K562 (cell line): ENCODE data around the gene BIRC6. TPM values are rescaled to one million over a fixed set of nuclear protein-coding genes. Genes with fewer than 3 reads are reported as not detected.
A peak's percentile ranks its signal among the peaks of the same experiment; 100 is the strongest.

Source experiments
- ARID2 ChIP-seq: fragments of 450-650 bp; IDR thresholded peaks from 2 replicates; pipeline ENCODE4 v1.6.1; 2017; ENCODE audit warnings: antibody characterized with exemption, mild to moderate bottlenecking
- CREBBP ChIP-seq: IDR thresholded peaks from one replicate; pipeline ENCODE4 v1.6.1; 2012; ENCODE audit warnings: low read depth, mild to moderate bottlenecking, control low read depth, inconsistent platforms, low read length
- FOXM1 ChIP-seq, 2 experiments: fragments of 450-650 bp in 1 of 2; sonication (generic) in 1 of 2; formaldehyde crosslinking in 1 of 2; IDR thresholded peaks; 2 replicates each; pipeline versions ENCODE4 v1.6.1 to v1.9.0; 2017 to 2022; ENCODE audit warnings: low read depth in 2 of 2, mild to moderate bottlenecking in 2 of 2, missing genetic modification reagents in 1 of 2, moderate library complexity in 1 of 2
- GABPB1 ChIP-seq: sonication (generic); formaldehyde crosslinking; IDR thresholded peaks from 2 replicates; pipeline ENCODE4 v1.8.0; 2022; ENCODE audit warnings: mild to moderate bottlenecking, missing genetic modification reagents
- HIVEP1 ChIP-seq: fragments of 250-450 bp; sonication (Bioruptor Pico); IDR thresholded peaks from 2 replicates; pipeline ENCODE4 v1.4.0; 2020; ENCODE audit warnings: mild to moderate bottlenecking
- HLTF ChIP-seq: fragments of 450-650 bp; IDR thresholded peaks from 2 replicates; pipeline ENCODE4 v1.6.1; 2016
- PTRF ChIP-seq: fragments of 450-650 bp; IDR thresholded peaks from 2 replicates; pipeline ENCODE4 v1.6.1; 2016; ENCODE audit warnings: mild to moderate bottlenecking, missing genetic modification characterization, missing compliant biosample characterization
- USF1 ChIP-seq: sonication (generic); formaldehyde crosslinking; IDR thresholded peaks from 2 replicates; pipeline ENCODE4 v1.9.0; 2022; ENCODE audit warnings: mild to moderate bottlenecking, missing genetic modification reagents
- ZBTB43 ChIP-seq: sonication (generic); formaldehyde crosslinking; IDR thresholded peaks from 2 replicates; pipeline ENCODE4 v1.8.0; 2023; ENCODE audit warnings: mild to moderate bottlenecking, missing genetic modification reagents
- ZNF143 ChIP-seq: sonication (generic); formaldehyde crosslinking; IDR thresholded peaks from 2 replicates; pipeline ENCODE4 v1.9.0; 2022; ENCODE audit warnings: mild to moderate bottlenecking, missing genetic modification reagents
- polyA plus RNA-seq, 8 experiments: library from polyadenylated mRNA; depleted of rRNA in 4 of 8; stranded (reverse) in 5 of 8; unstranded in 3 of 8; fragments of >200 nt; fragmentation: Nextera tagmentation in 2 of 8; fragmentation: Illumina TruSeq in 1 of 8; extraction: Ambion mirVana in 2 of 8; extraction: Trizol in 1 of 8; gene quantifications; 2 replicates each; pipeline versions ENCODE4 v1.2.1 to v1.2.3, GENCODE V29; 2011 to 2014; ENCODE audit warnings: inconsistent platforms in 1 of 8, missing spikeins in 1 of 8
- total RNA-seq, 7 experiments: library from RNA; depleted of rRNA in 6 of 7; stranded (reverse); fragments of >200 nt in 6 of 7; fragmentation: Illumina TruSeq in 2 of 7; extraction: Trizol in 2 of 7; gene quantifications; 2 replicates each; pipeline versions ENCODE4 v1.2.1 to v1.2.3, GENCODE V29; 2011 to 2021; ENCODE audit warnings: low replicate concordance in 1 of 7
- TF ChIP-seq, protein P1 (sequence below): fragments of 250-450 bp; sonication (Bioruptor Pico); IDR thresholded peaks from 2 replicates; pipeline ENCODE4 v1.4.0; 2020
- TF ChIP-seq, protein P2 (sequence below): fragments of 450-650 bp; IDR thresholded peaks from 2 replicates; pipeline ENCODE4 v1.6.1; 2017; ENCODE audit warnings: antibody characterized with exemption
- TF ChIP-seq, protein P3 (sequence below): IDR thresholded peaks from 2 replicates; pipeline ENCODE4 v1.6.1; 2016; ENCODE audit warnings: missing genetic modification characterization, missing compliant biosample characterization

The BIRC6 gene
- total and polyA plus RNA-seq, 9 of the 15 experiments (the other 6 are each of a cell fraction or from before 2014, with no cell fraction given), result 18.8 to 110 (median 49.8) TPM

- TF ChIP-seq, protein P1, sequence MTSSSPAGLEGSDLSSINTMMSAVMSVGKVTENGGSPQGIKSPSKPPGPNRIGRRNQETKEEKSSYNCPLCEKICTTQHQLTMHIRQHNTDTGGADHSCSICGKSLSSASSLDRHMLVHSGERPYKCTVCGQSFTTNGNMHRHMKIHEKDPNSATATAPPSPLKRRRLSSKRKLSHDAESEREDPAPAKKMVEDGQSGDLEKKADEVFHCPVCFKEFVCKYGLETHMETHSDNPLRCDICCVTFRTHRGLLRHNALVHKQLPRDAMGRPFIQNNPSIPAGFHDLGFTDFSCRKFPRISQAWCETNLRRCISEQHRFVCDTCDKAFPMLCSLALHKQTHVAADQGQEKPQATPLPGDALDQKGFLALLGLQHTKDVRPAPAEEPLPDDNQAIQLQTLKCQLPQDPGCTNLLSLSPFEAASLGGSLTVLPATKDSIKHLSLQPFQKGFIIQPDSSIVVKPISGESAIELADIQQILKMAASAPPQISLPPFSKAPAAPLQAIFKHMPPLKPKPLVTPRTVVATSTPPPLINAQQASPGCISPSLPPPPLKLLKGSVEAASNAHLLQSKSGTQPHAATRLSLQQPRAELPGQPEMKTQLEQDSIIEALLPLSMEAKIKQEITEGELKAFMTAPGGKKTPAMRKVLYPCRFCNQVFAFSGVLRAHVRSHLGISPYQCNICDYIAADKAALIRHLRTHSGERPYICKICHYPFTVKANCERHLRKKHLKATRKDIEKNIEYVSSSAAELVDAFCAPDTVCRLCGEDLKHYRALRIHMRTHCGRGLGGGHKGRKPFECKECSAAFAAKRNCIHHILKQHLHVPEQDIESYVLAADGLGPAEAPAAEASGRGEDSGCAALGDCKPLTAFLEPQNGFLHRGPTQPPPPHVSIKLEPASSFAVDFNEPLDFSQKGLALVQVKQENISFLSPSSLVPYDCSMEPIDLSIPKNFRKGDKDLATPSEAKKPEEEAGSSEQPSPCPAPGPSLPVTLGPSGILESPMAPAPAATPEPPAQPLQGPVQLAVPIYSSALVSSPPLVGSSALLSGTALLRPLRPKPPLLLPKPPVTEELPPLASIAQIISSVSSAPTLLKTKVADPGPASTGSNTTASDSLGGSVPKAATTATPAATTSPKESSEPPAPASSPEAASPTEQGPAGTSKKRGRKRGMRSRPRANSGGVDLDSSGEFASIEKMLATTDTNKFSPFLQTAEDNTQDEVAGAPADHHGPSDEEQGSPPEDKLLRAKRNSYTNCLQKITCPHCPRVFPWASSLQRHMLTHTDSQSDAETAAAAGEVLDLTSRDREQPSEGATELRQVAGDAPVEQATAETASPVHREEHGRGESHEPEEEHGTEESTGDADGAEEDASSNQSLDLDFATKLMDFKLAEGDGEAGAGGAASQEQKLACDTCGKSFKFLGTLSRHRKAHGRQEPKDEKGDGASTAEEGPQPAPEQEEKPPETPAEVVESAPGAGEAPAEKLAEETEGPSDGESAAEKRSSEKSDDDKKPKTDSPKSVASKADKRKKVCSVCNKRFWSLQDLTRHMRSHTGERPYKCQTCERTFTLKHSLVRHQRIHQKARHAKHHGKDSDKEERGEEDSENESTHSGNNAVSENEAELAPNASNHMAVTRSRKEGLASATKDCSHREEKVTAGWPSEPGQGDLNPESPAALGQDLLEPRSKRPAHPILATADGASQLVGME, result 0 out of 2 replicates have a peak, but pooled peaks have one; percentile 34
- TF ChIP-seq, protein P2, sequence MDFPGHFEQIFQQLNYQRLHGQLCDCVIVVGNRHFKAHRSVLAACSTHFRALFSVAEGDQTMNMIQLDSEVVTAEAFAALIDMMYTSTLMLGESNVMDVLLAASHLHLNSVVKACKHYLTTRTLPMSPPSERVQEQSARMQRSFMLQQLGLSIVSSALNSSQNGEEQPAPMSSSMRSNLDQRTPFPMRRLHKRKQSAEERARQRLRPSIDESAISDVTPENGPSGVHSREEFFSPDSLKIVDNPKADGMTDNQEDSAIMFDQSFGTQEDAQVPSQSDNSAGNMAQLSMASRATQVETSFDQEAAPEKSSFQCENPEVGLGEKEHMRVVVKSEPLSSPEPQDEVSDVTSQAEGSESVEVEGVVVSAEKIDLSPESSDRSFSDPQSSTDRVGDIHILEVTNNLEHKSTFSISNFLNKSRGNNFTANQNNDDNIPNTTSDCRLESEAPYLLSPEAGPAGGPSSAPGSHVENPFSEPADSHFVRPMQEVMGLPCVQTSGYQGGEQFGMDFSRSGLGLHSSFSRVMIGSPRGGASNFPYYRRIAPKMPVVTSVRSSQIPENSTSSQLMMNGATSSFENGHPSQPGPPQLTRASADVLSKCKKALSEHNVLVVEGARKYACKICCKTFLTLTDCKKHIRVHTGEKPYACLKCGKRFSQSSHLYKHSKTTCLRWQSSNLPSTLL, result no peak
- TF ChIP-seq ARID2, result no peak
- TF ChIP-seq GABPB1 (CRISPR knock-in tag), result peak; percentile 66
- TF ChIP-seq, protein P3, sequence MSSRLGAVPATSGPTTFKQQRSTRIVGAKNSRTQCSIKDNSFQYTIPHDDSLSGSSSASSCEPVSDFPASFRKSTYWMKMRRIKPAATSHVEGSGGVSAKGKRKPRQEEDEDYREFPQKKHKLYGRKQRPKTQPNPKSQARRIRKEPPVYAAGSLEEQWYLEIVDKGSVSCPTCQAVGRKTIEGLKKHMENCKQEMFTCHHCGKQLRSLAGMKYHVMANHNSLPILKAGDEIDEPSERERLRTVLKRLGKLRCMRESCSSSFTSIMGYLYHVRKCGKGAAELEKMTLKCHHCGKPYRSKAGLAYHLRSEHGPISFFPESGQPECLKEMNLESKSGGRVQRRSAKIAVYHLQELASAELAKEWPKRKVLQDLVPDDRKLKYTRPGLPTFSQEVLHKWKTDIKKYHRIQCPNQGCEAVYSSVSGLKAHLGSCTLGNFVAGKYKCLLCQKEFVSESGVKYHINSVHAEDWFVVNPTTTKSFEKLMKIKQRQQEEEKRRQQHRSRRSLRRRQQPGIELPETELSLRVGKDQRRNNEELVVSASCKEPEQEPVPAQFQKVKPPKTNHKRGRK, result no peak
- no peak for TF ChIP-seq FOXM1 (IDR thresholded peaks at IDR 0.05; ENCODE audit: low read depth)
- no peak for TF ChIP-seq FOXM1 (CRISPR knock-in tag; IDR thresholded peaks at IDR 0.05; ENCODE audit: low read depth)
- TF ChIP-seq ZNF143 (CRISPR knock-in tag), result peak; percentile 87
- no peak for TF ChIP-seq CREBBP
- no peak for TF ChIP-seq HLTF
- no peak for TF ChIP-seq ZBTB43 (CRISPR knock-in tag)
- TF ChIP-seq PTRF (tag), result no peak
- no peak for TF ChIP-seq HIVEP1
- TF ChIP-seq USF1 (CRISPR knock-in tag), result no peak
Measured at GRCh38 chr2:32627814-32628579, 271.2 kb downstream of the BIRC6 start, which contains the start of gene TTC27 (continued).
